ENCODE results near the gene RPL26. TPM values are rescaled to one million over a fixed set of nuclear protein-coding genes. Genes with fewer than 3 reads are reported as not detected.
"Not testable (repeated sequence)": the region's sequence is repeated elsewhere in the genome, so short reads cannot be mapped to it uniquely, and the experiment has no call there.

The RPL26 gene
- total RNA-seq, 1 donor from 2014 or later: 1,901 TPM

DNA sequence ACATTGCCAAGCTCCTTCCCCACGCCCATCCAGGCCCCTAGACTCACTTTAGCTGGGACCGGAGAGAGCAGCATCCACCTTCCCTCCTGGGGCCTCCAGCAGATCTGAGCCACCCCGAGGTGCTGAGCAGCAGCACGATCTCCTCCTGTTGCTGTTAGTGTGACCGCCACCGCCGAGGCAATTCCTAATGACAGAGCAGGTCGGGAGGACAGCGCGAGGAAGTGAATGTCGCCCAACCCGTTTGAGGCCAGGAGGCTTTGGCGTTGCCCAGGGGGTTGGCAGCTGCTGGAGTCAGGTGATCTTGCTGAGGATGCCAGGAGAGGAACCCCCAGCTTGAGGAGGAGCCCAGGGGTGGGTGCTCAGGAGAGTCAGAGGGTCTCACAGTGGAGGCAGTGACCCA lies 14.6 kb upstream of the RPL26 start, which contains the start of gene RNF222:
Gene RNF222, minus strand, starts transcription at position 192 of the 400 bp plus-strand sequence. CDS start 4,366 bp downstream, outside the sequence.
- no peak for TF ChIP-seq CTCF (IDR thresholded peaks at IDR 0.05; ENCODE audit: unreplicated experiment)
- no peak within 1 kb of the TSS for H3K4me3 Mint-ChIP-seq (ENCODE audit: unreplicated experiment)

GRCh38 chr17:8394497-8394896 lies 11.5 kb upstream of the RPL26 start:
- H3K9me3 Mint-ChIP-seq (ENCODE audit: unreplicated experiment); H3K4me3 Mint-ChIP-seq (ENCODE audit: unreplicated experiment); H3K27me3 Mint-ChIP-seq (ENCODE audit: unreplicated experiment); DNase-seq (ENCODE audit: low spot score); H3K4me1 Mint-ChIP-seq (ENCODE audit: unreplicated experiment); H3K27ac Mint-ChIP-seq (ENCODE audit: unreplicated experiment); H3K36me3 Mint-ChIP-seq (ENCODE audit: low read depth, unreplicated experiment): not testable (repeated sequence)

More for the DNA sequence above, 14.6 kb upstream of the RPL26 start, which contains the start of gene RNF222:
- Mint-ChIP-seq H3K9me3 (ENCODE audit: unreplicated experiment) (no peaks in the 10 kb centered on the region), H3K4me1 (ENCODE audit: unreplicated experiment) (peaks cover 8% of the 10 kb centered on the region), H3K27ac (ENCODE audit: unreplicated experiment) (peak within 1 kb of the TSS; percentile 33), H3K27me3 (ENCODE audit: unreplicated experiment) (no peaks in the 10 kb centered on the region), H3K36me3 (ENCODE audit: low read depth, unreplicated experiment) (no peaks in the 10 kb centered on the region)
- no peak for DNase-seq (ENCODE audit: low spot score)

- Mint-ChIP-seq H3K36me3 (ENCODE audit: low read depth, unreplicated experiment) (no peaks in the 10 kb centered on the region), H3K4me1 (ENCODE audit: unreplicated experiment) (peaks cover 8% of the 10 kb centered on the region), H3K9me3 (ENCODE audit: unreplicated experiment) (no peaks in the 10 kb centered on the region), H3K4me3 (ENCODE audit: unreplicated experiment) (no peak overlapping the region), H3K27ac (ENCODE audit: unreplicated experiment) (no peak overlapping the region), H3K27me3 (ENCODE audit: unreplicated experiment) (peaks cover 3% of the 10 kb centered on the region)
- TF ChIP-seq CTCF (IDR thresholded peaks at IDR 0.05; ENCODE audit: unreplicated experiment): no peak
- DNase-seq (ENCODE audit: low spot score): no peak
These were observed 10.7 kb upstream of the RPL26 start for GRCh38 chr17:8393470-8394231.

- no peaks in the 10 kb centered on the region for H3K9me3 Mint-ChIP-seq (ENCODE audit: unreplicated experiment)
These were observed 9.9 kb upstream of the RPL26 start for GRCh38 chr17:8392674-8393469.

DNA sequence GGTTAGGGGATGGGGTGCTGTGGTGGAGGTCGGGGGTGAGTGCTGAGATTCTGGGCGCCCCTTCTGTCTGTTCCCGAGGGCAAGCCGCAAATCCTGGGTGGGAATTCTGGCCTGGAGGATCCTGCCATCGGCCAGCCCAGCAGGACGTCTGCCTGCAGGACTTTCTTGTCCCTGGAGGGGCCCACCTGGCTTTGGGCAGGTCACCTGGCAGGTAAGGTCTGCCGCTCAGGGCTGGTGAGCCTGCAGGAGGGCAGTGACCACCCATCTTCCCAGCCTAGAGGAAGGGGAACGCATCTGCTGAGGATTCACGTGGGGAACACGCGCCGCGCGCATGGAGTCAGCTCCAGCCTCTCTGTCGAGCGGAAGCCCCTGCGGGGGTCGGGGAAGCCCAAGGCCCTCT lies 9.3 kb upstream of the RPL26 start:
- H3K4me1 Mint-ChIP-seq (ENCODE audit: unreplicated experiment): peaks cover 13% of the 10 kb centered on the region
- H3K9me3 Mint-ChIP-seq (ENCODE audit: unreplicated experiment): no peaks in the 10 kb centered on the region
- no peak overlapping the region for H3K27ac Mint-ChIP-seq (ENCODE audit: unreplicated experiment)
- DNase-seq (ENCODE audit: low spot score): no peak
- no peak overlapping the region for H3K4me3 Mint-ChIP-seq (ENCODE audit: unreplicated experiment)
- peaks cover 6% of the 10 kb centered on the region for H3K36me3 Mint-ChIP-seq (ENCODE audit: low read depth, unreplicated experiment)
- TF ChIP-seq CTCF (IDR thresholded peaks at IDR 0.05; ENCODE audit: unreplicated experiment): no peak
- peaks cover 4% of the 10 kb centered on the region for H3K27me3 Mint-ChIP-seq (ENCODE audit: unreplicated experiment)

More at GRCh38 chr17:8392674-8393469, 9.9 kb upstream of the RPL26 start:
- H3K27ac Mint-ChIP-seq (ENCODE audit: unreplicated experiment): no peak overlapping the region
- H3K36me3 Mint-ChIP-seq (ENCODE audit: low read depth, unreplicated experiment): peaks cover 5% of the 10 kb centered on the region
- H3K4me1 Mint-ChIP-seq (ENCODE audit: unreplicated experiment): peaks cover 8% of the 10 kb centered on the region
- no peak for DNase-seq (ENCODE audit: low spot score)
- no peak overlapping the region for H3K4me3 Mint-ChIP-seq (ENCODE audit: unreplicated experiment)
- peaks cover 3% of the 10 kb centered on the region for H3K27me3 Mint-ChIP-seq (ENCODE audit: unreplicated experiment)
- no peak for TF ChIP-seq CTCF (IDR thresholded peaks at IDR 0.05; ENCODE audit: unreplicated experiment)

All from endothelial cell (in vitro differentiated cells).